ENCODE measurements around the gene BACE2.

- TF ChIP-seq CTCF (IDR thresholded peaks at IDR 0.05) (peak; percentile 95), ZFX (IDR thresholded peaks at IDR 0.05; ENCODE audit: borderline replicate concordance) (no peak)
These were observed 46.1 kb upstream of the BACE2 start for GRCh38 chr21:41121785-41122415.

Data from 22Rv1 (cell line).